T-helper 17 cell (primary cell): Measurements from ENCODE around the gene TTC9C. TPM values are rescaled to one million over a fixed set of nuclear protein-coding genes. Genes with fewer than 3 reads are reported as not detected.

ENCODE experiments used
- ATAC-seq: fragments of 150-1000 bp; cut with Tn5 transposase; 2 replicates; pipeline ENCODE4 v1.10.0; 2021; ENCODE audit warnings: mild to moderate bottlenecking, moderate library complexity
- DNase-seq, 3 donors: peaks; one replicate each; pipeline versions ENCODE4 v3.0.0 to v3.0.0-alpha.2; 2020 to 2021
- H3K9me3 ChIP-seq: one replicate; pipeline ENCODE4 v1.7.0; 2013; ENCODE audit warnings: low read length, mild to moderate bottlenecking; ENCODE audit not compliant: control insufficient read depth, poor library complexity, severe bottlenecking
- H3K27ac Mint-ChIP-seq: one replicate; pipeline ENCODE4 v1.8.0; 2022; ENCODE audit warnings: mild to moderate bottlenecking, moderate library complexity, mixed read lengths
- H3K27me3 Mint-ChIP-seq: one replicate; pipeline ENCODE4 v1.8.0; 2022; ENCODE audit warnings: mixed read lengths
- H3K36me3 Mint-ChIP-seq: one replicate; pipeline ENCODE4 v1.8.0; 2022; ENCODE audit warnings: low read depth, mixed read lengths
- H3K4me1 Mint-ChIP-seq: one replicate; pipeline ENCODE4 v1.8.0; 2022; ENCODE audit warnings: mild to moderate bottlenecking, mixed read lengths
- H3K4me3 Mint-ChIP-seq: one replicate; pipeline ENCODE4 v1.8.0; 2022; ENCODE audit warnings: mild to moderate bottlenecking, moderate library complexity, mixed read lengths
- total RNA-seq, 4 donors: library from RNA in 2 of 4; stranded (reverse) in 2 of 4; gene quantifications; one replicate each; pipeline ENCODE4 v1.2.3 and lab custom pipeline; 2022 to 2026

The TTC9C gene
- total RNA-seq, 2 donors from 2014 or later = 11.0 to 14.1 TPM

DNA sequence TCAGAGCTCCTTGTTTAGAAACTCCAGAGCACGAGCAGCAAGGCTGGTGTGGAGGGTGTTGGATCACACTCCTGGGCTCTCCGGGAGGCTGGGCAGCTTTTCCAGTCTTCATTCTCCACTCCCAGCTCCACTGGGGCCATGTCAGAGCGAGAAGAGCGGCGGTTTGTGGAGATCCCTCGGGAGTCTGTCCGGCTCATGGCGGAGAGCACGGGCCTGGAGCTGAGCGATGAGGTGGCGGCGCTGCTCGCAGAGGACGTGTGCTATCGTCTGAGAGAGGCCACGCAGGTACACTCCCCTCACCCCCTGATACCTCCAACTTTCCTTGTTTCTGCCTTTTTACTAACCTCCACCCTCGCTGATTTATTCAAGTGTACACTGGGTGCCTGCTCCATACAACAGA, 47.4 kb downstream of the TTC9C start:
- DNase-seq (no peak), ATAC-seq (no peak)
- Mint-ChIP-seq H3K27ac (peak overlapping the region; percentile 37), H3K27me3 (no peaks in the 10 kb centered on the region), H3K36me3 (peaks cover 5% of the 10 kb centered on the region), H3K4me3 (no peak overlapping the region), H3K4me1 (peaks cover 20% of the 10 kb centered on the region)
- no peaks in the 10 kb centered on the region for H3K9me3 ChIP-seq

DNA sequence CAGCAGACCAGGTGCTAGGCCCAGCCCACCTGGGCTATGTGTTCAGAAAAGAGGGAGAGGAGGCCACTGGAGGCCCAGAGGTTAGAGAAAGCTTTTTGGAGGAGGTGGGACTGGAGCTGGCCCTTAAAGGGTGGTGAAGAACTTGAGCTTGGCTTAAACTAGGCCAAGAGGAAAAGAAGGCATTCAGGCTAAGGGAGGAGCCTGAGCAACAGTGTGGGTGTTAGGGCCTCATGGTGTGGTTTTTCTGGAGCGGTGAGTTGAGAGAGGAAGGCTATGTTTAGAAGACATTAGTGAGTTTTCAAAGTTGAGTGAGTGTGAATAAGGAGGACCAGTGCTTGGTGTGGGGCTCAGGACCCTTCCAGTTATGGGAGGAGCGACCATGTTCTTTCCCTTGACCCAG, 49.1 kb downstream of the TTC9C start:
- Mint-ChIP-seq H3K36me3 (peaks cover 5% of the 10 kb centered on the region), H3K4me3 (peak overlapping the region; percentile 66), H3K4me1 (peaks cover 7% of the 10 kb centered on the region), H3K27ac (peak overlapping the region; percentile 87), H3K27me3 (no peaks in the 10 kb centered on the region)
- no peaks in the 10 kb centered on the region for H3K9me3 ChIP-seq
- DNase-seq (no peak), ATAC-seq (peak; percentile 32)

DNA sequence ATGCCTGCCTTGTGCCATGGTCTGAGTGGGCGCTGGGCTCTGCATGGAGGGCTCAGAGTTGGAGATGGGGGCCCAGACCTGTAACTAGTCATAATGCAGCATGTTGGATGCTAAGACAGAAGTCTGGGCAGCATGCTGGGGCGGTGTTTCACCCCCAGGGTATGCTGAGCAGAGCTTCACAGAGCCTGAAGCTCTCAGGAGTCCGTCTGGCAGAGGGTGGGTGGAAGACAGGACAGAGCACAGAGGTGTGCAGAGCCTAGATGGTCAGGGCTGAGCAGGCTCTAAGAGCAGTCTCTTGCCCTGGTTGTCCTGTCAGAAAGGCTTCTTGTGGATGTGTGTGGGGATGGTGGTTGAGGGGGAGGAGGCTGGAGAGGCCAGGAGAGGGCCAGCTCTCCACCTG, 50.2 kb downstream of the TTC9C start:
- no peaks in the 10 kb centered on the region for H3K9me3 ChIP-seq
- DNase-seq (no peak), ATAC-seq (no peak)
- peaks cover 7% of the 10 kb centered on the region for H3K4me1 Mint-ChIP-seq
- no peak overlapping the region for H3K4me3 Mint-ChIP-seq
- no peaks in the 10 kb centered on the region for H3K27me3 Mint-ChIP-seq
- H3K36me3 Mint-ChIP-seq = peaks cover 5% of the 10 kb centered on the region
- H3K27ac Mint-ChIP-seq = peak overlapping the region; percentile 87

DNA sequence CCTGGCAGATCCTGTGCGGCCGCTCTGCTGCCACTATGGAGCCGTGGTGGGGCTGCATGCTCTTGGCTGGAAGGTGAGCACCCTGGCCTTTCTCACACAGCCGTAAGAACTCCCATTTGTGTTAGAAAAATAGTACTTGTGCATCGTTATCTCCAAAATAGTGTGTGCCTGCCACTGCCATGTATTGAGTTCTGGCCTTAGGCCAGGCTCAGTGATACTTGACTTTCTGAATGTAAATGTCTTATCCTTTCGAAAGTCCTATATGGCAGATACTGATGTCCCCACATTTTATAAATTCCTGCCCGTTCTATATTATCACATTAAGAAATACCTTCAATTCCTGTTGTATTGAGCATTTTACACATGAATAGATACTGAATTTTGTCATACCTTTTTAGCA, 54.5 kb downstream of the TTC9C start:
- no peaks in the 10 kb centered on the region for H3K36me3 Mint-ChIP-seq
- H3K4me3 Mint-ChIP-seq = no peak overlapping the region
- peak overlapping the region; percentile 37 for H3K27ac Mint-ChIP-seq
- H3K9me3 ChIP-seq = no peaks in the 10 kb centered on the region
- no peaks in the 10 kb centered on the region for H3K27me3 Mint-ChIP-seq
- DNase-seq (no peak), ATAC-seq (no peak)
- peaks cover 11% of the 10 kb centered on the region for H3K4me1 Mint-ChIP-seq

DNA sequence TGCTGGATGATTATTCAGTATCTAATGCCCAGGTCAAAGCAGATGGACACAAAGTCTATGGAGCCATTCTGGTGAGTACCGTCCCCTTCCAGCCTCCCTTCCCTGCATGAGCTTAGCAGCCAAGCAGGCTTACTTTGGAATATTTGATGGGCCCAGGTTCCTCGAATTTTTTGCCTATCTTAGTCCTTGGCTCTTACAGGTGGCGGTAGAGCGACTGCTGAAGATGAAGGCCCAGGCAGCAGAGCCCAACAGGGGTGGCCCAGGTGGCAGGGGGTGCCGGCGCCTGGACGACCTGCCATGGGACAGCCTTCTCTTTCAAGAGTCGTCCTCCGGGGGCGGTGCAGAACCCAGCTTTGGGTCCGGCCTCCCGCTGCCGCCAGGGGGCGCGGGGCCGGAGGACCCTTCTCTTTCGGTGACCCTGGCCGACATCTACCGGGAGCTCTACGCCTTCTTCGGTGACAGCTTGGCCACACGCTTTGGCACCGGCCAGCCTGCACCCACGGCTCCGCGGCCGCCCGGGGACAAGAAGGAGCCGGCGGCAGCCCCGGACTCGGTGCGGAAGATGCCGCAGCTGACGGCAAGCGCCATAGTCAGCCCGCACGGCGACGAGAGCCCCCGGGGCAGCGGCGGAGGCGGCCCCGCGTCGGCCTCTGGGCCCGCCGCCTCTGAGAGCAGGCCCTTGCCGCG, 58.2 kb downstream of the TTC9C start:
- Mint-ChIP-seq H3K36me3 (no peaks in the 10 kb centered on the region), H3K27ac (peak overlapping the region; percentile 93), H3K27me3 (no peaks in the 10 kb centered on the region), H3K4me1 (peaks cover 33% of the 10 kb centered on the region), H3K4me3 (peak overlapping the region; percentile 90)
- H3K9me3 ChIP-seq = no peaks in the 10 kb centered on the region
- DNase-seq = peak; percentile 78 to 85 (median 79)
- peak; percentile 71 for ATAC-seq

DNA sequence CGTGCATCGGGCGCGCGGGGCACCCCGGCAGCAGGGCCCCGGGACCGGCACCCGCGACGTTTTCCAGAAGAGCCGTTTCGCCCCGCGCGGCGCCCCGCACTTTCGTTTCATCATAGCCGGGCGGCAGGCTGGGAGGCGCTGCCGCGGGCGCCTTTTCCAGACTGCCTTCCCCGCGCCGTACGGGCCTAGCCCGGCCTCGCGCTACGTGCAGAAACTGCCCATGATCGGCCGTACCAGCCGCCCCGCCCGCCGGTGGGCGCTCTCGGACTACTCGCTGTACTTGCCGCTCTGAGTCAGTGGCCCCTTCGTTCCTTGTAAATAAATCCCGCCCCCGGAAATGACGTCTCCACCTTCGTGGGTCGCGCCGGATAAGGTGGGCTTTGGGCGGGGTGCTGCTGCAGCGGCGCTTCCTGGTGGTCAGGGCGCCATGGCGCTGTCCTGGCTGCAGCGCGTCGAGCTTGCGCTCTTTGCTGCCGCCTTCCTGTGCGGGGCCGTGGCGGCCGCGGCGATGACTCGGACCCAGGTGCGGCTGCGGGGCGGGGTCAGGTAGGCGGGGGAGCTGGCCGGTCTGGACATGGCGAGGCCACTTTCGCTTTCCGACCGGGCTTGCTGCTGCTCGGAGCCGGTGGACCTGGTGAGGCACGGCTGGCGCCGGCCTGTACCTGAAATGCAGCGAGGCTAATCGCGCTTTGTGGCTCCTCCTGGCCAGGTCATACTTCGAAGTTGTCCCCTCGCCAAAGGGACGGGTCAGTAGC, 58.9 kb downstream of the TTC9C start, which contains the start of gene TMEM179B:
Gene TMEM179B, plus strand, starts transcription at position 398 of the 755 bp plus-strand sequence. Its CDS starts 30 bp downstream, at position 428.
- peak; percentile 88 to 93 (median 91) for DNase-seq
- peaks cover 36% of the 10 kb centered on the region for H3K4me1 Mint-ChIP-seq
- peak; percentile 73 for ATAC-seq

More for the DNA sequence above, 58.9 kb downstream of the TTC9C start, which contains the start of gene TMEM179B:
- H3K36me3 Mint-ChIP-seq = no peaks in the 10 kb centered on the region
- H3K9me3 ChIP-seq = no peaks in the 10 kb centered on the region
- H3K27ac Mint-ChIP-seq = peak within 1 kb of the TSS; percentile 93
- peak within 1 kb of the TSS; percentile 95 for H3K4me3 Mint-ChIP-seq
- no peaks in the 10 kb centered on the region for H3K27me3 Mint-ChIP-seq

Other genes with a start within 250 kb of the TTC9C start
- gene AHNAK, start 181.7 kb upstream of the TTC9C start, total RNA-seq = 100 to 1,000 TPM; 692 to 863 TPM
- gene EEF1G, start 154.6 kb upstream of the TTC9C start, total RNA-seq = 1,000 to 10,000 TPM; 1,954 to 1,984 TPM
- gene TUT1, start 137.0 kb upstream of the TTC9C start, total RNA-seq = 10 to 100 TPM; 20.9 to 23.2 TPM
- gene MTA2, start 126.6 kb upstream of the TTC9C start, total RNA-seq = 100 to 1,000 TPM; 140 to 175 TPM
- 100 to 1,000 TPM; 169 to 174 TPM for gene EML3, start 115.7 kb upstream of the TTC9C start, total RNA-seq
- gene ROM1, start 115.2 kb upstream of the TTC9C start, total RNA-seq = 1 to 10 TPM in 1 of 2 donors, under 1 TPM in 1; 0.94 to 1.2 TPM
- gene B3GAT3, start 106.5 kb upstream of the TTC9C start, total RNA-seq = 10 to 100 TPM; 53.0 to 57.2 TPM
- 100 to 1,000 TPM; 168 to 179 TPM for gene GANAB, start 81.9 kb upstream of the TTC9C start, total RNA-seq
- gene INTS5, start 75.2 kb upstream of the TTC9C start, total RNA-seq = 10 to 100 TPM; 12.1 to 13.0 TPM
- 10 to 100 TPM; 20.0 to 21.6 TPM for gene C11orf98, start 63.3 kb upstream of the TTC9C start, total RNA-seq
- gene CSKMT, start 63.2 kb upstream of the TTC9C start, total RNA-seq = 10 to 100 TPM in 1 of 2 donors, 1 to 10 TPM in 1; 8.0 to 15.9 TPM
- gene UQCC3, start 56.8 kb upstream of the TTC9C start, total RNA-seq = 1 to 10 TPM; 2.6 to 3.3 TPM
- gene LBHD1, start 56.2 kb upstream of the TTC9C start, total RNA-seq = 10 to 100 TPM; 12.0 to 14.9 TPM
- gene UBXN1, start 49.4 kb upstream of the TTC9C start, total RNA-seq = 100 to 1,000 TPM; 195 to 203 TPM
- not detected for gene LRRN4CL, start 39.0 kb upstream of the TTC9C start, total RNA-seq
- gene BSCL2, start 21.1 kb upstream of the TTC9C start, total RNA-seq = 10 to 100 TPM; 20.8 to 20.9 TPM
- not detected for gene GNG3, start 20.8 kb upstream of the TTC9C start, total RNA-seq
- gene HNRNPUL2, start 1.0 kb upstream of the TTC9C start, total RNA-seq = 10 to 100 TPM; 41.4 to 43.2 TPM
- gene ZBTB3, start 25.7 kb downstream of the TTC9C start, total RNA-seq = 1 to 10 TPM; 7.4 to 9.1 TPM
- gene POLR2G, start 33.1 kb downstream of the TTC9C start, total RNA-seq = 10 to 100 TPM; 65.0 to 65.7 TPM
- 10 to 100 TPM; 14.1 to 15.8 TPM for gene TAF6L, start 42.9 kb downstream of the TTC9C start, total RNA-seq
- gene TMEM179B, start 58.9 kb downstream of the TTC9C start, total RNA-seq = 10 to 100 TPM; 20.5 to 27.7 TPM
- 1 to 10 TPM; 5.7 to 7.3 TPM for gene TMEM223, start 63.5 kb downstream of the TTC9C start, total RNA-seq
- 100 to 1,000 TPM; 271 to 305 TPM for gene NXF1, start 77.0 kb downstream of the TTC9C start, total RNA-seq
- 100 to 1,000 TPM; 103 to 119 TPM for gene STX5, start 103.6 kb downstream of the TTC9C start, total RNA-seq
- gene TEX54, start 104.4 kb downstream of the TTC9C start, total RNA-seq = not detected
- gene WDR74, start 111.1 kb downstream of the TTC9C start, total RNA-seq = 100 to 1,000 TPM; 146 to 163 TPM
- gene SLC3A2, start 152.4 kb downstream of the TTC9C start, total RNA-seq = 100 to 1,000 TPM; 233 to 240 TPM
- not detected for gene CHRM1, start 192.9 kb downstream of the TTC9C start, total RNA-seq